ENCODE measurements around the gene TET1. TPM values are rescaled to one million over a fixed set of nuclear protein-coding genes. Genes with fewer than 3 reads are reported as not detected.

Gene TET1
- total and polyA plus RNA-seq, 9 of the 15 experiments (the other 6 are each of a cell fraction or from before 2014, with no cell fraction given), result 2.6 to 21.3 (median 11.6) TPM

- TF ChIP-seq, protein P1, sequence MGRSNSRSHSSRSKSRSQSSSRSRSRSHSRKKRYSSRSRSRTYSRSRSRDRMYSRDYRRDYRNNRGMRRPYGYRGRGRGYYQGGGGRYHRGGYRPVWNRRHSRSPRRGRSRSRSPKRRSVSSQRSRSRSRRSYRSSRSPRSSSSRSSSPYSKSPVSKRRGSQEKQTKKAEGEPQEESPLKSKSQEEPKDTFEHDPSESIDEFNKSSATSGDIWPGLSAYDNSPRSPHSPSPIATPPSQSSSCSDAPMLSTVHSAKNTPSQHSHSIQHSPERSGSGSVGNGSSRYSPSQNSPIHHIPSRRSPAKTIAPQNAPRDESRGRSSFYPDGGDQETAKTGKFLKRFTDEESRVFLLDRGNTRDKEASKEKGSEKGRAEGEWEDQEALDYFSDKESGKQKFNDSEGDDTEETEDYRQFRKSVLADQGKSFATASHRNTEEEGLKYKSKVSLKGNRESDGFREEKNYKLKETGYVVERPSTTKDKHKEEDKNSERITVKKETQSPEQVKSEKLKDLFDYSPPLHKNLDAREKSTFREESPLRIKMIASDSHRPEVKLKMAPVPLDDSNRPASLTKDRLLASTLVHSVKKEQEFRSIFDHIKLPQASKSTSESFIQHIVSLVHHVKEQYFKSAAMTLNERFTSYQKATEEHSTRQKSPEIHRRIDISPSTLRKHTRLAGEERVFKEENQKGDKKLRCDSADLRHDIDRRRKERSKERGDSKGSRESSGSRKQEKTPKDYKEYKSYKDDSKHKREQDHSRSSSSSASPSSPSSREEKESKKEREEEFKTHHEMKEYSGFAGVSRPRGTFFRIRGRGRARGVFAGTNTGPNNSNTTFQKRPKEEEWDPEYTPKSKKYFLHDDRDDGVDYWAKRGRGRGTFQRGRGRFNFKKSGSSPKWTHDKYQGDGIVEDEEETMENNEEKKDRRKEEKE (IDR thresholded peaks at IDR 0.05; ENCODE audit: borderline replicate concordance in 1 of 2, control insufficient read depth in 1 of 2, low read depth in 2 of 2, low read length in 1 of 2), result peak in 1 of 2 experiments; percentile 22; a peak in 1 of 4 replicates
- TF ChIP-seq, protein P2, sequence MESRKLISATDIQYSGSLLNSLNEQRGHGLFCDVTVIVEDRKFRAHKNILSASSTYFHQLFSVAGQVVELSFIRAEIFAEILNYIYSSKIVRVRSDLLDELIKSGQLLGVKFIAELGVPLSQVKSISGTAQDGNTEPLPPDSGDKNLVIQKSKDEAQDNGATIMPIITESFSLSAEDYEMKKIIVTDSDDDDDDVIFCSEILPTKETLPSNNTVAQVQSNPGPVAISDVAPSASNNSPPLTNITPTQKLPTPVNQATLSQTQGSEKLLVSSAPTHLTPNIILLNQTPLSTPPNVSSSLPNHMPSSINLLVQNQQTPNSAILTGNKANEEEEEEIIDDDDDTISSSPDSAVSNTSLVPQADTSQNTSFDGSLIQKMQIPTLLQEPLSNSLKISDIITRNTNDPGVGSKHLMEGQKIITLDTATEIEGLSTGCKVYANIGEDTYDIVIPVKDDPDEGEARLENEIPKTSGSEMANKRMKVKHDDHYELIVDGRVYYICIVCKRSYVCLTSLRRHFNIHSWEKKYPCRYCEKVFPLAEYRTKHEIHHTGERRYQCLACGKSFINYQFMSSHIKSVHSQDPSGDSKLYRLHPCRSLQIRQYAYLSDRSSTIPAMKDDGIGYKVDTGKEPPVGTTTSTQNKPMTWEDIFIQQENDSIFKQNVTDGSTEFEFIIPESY (CRISPR knock-in tag; IDR thresholded peaks at IDR 0.05), result peak; percentile 11; the same call in 1 of the 2 replicates
- TF ChIP-seq MIER1 (IDR thresholded peaks at IDR 0.05; ENCODE audit: low read depth) (no peak), PRPF4 (IDR thresholded peaks at IDR 0.05; ENCODE audit: insufficient read depth, low read depth, low read length, poor library complexity, severe bottlenecking) (no peak), ZNF717 (CRISPR knock-in tag; IDR thresholded peaks at IDR 0.05) (0 out of 2 replicates have a peak, but pooled peaks have one; percentile 19), ZFX (CRISPR knock-in tag; IDR thresholded peaks at IDR 0.05) (peak; percentile 93), HMBOX1 (IDR thresholded peaks at IDR 0.05) (no peak), RBBP5 (IDR thresholded peaks at IDR 0.05; ENCODE audit: borderline replicate concordance, insufficient read depth, low read length, poor library complexity, severe bottlenecking) (peak; percentile 84), CTBP1 (IDR thresholded peaks at IDR 0.05; ENCODE audit: borderline replicate concordance) (peak; percentile 25; the same call in 1 of the 2 replicates), ZSCAN32 (CRISPR knock-in tag; IDR thresholded peaks at IDR 0.05) (no peak), RBM39 (optimal IDR thresholded peaks at IDR 0.05; ENCODE audit: low read depth, low read length) (no peak), POLR2G (IDR thresholded peaks at IDR 0.05; ENCODE audit: low read depth, low read length) (peak; percentile 97), LARP7 (IDR thresholded peaks at IDR 0.05) (no peak), PHTF2 (CRISPR knock-in tag; IDR thresholded peaks at IDR 0.05) (no peak)
- TF ChIP-seq, protein P3, sequence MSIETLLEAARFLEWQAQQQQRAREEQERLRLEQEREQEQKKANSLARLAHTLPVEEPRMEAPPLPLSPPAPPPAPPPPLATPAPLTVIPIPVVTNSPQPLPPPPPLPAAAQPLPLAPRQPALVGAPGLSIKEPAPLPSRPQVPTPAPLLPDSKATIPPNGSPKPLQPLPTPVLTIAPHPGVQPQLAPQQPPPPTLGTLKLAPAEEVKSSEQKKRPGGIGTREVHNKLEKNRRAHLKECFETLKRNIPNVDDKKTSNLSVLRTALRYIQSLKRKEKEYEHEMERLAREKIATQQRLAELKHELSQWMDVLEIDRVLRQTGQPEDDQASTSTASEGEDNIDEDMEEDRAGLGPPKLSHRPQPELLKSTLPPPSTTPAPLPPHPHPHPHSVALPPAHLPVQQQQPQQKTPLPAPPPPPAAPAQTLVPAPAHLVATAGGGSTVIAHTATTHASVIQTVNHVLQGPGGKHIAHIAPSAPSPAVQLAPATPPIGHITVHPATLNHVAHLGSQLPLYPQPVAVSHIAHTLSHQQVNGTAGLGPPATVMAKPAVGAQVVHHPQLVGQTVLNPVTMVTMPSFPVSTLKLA (conservative IDR thresholded peaks at IDR 0.05), result no peak
- TF ChIP-seq, protein P4, sequence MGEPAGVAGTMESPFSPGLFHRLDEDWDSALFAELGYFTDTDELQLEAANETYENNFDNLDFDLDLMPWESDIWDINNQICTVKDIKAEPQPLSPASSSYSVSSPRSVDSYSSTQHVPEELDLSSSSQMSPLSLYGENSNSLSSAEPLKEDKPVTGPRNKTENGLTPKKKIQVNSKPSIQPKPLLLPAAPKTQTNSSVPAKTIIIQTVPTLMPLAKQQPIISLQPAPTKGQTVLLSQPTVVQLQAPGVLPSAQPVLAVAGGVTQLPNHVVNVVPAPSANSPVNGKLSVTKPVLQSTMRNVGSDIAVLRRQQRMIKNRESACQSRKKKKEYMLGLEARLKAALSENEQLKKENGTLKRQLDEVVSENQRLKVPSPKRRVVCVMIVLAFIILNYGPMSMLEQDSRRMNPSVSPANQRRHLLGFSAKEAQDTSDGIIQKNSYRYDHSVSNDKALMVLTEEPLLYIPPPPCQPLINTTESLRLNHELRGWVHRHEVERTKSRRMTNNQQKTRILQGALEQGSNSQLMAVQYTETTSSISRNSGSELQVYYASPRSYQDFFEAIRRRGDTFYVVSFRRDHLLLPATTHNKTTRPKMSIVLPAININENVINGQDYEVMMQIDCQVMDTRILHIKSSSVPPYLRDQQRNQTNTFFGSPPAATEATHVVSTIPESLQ (CRISPR knock-in tag; IDR thresholded peaks at IDR 0.05), result 0 out of 2 replicates have a peak, but pooled peaks have one; percentile 24
Measured at GRCh38 chr10:68560186-68560942, at the start of gene TET1 (continued).

All from K562 (cell line).